Middle frontal gyrus (tissue), 1 donor: ENCODE measurements around the gene HS2ST1.
A peak's percentile ranks its signal among the peaks of the same experiment; 100 is the strongest.
"Not testable (repeated sequence)": the region's sequence is repeated elsewhere in the genome, so short reads cannot be mapped to it uniquely, and the experiment has no call there.

Experiments used
- DNase-seq: peaks from one replicate; pipeline ENCODE4 v3.0.0-alpha.2; 2015; ENCODE audit warnings: low spot score; ENCODE audit errors: extremely low spot score

The HS2ST1 gene

GRCh38 chr1:87013385-87013784 is 99.0 kb downstream of the HS2ST1 start:
- DNase-seq: not testable (repeated sequence)

GRCh38 chr1:87017998-87018672 is 103.7 kb downstream of the HS2ST1 start:
- DNase-seq: no peak

DNA sequence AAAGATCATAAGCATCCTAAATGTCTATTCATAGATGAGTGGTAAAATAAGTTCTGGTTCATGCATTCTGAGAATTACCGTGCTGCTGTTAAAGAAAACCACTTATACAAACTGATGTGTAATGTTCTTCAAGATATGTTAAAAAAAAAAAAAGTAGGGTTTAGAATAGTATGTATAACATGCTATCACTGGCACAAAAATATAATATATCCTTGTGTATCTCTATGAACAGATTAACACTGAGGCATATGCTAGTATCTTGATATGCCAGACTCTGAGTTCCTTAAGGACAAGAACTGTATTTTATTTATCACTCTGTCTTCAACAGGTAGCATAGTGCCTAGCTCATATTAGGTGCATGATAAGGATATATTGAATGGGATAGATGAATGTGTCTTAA is 108.9 kb downstream of the HS2ST1 start:
- DNase-seq: no peak

GRCh38 chr1:87024936-87025540 is 110.6 kb downstream of the HS2ST1 start:
- DNase-seq: peak; percentile 20

DNA sequence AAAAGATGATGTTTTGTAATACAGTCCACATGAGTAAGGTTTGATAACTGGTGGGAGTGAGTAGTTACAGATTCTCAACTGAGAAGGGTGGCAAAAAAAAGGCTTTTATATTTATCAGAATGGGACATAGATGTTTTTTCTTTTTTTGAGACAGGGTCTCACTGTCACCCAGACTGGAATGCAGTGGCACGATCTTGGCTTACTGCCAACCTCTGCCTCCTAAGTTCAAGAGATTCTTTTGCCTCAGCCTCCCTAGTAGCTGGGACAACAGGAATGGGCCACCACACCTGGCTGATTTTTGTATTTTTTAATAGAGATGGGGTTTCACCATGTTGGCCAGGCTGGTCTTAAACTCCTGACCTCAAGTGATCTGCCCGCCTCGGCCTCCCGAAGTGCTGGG is 113.1 kb downstream of the HS2ST1 start:
- not testable (repeated sequence) for DNase-seq

GRCh38 chr1:87028576-87028975 is 114.1 kb downstream of the HS2ST1 start:
- no peak for DNase-seq

DNA sequence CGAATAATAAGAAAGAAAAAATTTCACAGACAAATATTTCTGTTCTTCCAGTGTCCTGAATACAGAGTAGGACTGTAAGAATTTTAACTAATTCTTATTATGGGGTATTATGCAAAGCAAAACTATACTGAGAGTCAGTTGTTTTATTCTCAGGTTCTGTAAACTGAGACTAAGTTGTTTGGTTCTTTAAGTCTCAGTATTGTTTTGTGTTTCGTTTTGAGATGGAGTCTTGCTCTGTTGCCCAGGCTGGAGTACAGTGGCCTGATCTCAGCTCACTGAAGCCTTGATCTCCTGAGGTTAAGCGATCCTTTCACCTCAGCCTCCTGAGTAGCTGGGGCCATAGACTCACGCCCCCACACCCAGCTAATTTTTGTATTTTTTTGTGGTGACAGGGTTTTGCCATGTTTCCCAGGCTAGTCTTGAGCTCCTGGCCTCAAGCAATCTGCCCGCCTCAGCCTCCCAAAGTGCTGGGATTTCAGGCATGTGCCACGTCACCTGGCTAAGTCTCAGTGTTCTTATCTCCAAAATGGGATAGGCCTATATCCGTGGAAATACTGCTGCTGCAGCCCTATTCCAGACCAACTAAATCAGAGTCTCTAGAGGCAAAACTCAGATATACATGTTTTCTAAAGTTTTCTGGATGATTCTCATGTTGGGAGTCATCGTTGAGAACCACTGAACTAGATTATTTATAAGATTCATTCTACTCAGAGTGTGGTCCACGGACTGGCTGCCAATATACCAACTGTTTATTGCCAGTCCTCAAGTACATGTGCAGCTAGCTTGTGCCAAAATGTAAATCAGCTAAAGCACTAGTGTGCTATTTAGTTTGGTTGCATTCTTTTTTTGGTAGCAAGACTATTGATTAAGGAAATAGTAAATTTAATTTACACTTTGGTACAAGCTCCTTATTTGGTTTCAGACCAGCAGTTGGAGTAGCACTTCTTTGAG is 116.6 kb downstream of the HS2ST1 start:
- no peak for DNase-seq

DNA sequence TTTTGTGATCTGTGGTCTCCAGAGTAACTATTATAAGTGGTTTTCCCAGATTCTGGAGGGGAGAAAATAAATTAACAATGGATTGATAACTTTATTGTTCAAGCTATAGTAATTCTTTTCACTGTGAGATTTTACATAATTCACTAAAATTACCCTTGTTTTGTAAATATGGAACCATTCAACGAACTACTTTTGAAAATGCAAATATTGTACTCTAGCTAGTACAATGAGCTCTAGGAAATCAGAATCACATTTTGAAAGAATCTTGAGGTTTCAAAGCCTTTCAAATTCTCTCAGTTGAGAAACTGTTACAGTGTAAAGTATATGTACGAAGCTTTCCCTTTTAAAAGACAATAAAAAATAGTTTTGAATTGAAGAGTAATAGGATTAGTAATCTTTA is 119.9 kb downstream of the HS2ST1 start:
- DNase-seq: no peak

GRCh38 chr1:87039096-87039495 is 124.7 kb downstream of the HS2ST1 start:
- DNase-seq: no peak

DNA sequence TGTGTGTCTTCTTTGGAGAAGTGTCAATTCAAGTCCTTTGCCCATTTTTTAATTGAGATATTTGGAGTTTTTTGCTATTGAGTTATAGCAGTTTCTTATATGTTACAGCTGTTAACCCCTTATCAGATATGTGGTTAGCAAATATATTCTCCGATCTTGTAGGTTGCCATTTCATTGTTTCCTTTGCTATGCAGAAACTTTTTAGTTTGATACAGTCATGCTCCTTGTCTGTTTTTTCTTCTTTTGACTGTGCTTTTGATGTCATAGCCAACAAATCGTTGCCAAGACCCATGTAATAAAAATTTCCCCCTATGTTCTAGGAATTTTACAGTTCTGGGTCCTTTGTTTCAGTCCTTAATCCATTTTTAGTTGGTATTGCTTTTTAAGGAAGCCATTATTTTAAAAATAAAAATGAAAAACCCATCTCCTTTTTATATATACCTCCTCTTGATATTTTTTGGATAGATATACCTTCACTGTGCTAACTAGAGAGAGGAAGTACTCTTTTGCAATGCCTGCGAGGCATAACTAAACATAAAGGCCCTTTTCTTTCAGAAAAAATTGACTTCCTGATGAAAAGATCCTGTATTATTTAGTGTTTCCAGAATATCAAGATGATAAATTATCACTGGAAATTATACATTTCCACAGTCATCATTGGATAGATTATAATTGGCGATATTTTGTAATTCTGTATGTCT is 127.8 kb downstream of the HS2ST1 start:
- no peak for DNase-seq

GRCh38 chr1:87044424-87044823 is 130.0 kb downstream of the HS2ST1 start:
- DNase-seq: no peak

- DNase-seq: no peak
Measured at GRCh38 chr1:87044840-87045239, 130.4 kb downstream of the HS2ST1 start.

DNA sequence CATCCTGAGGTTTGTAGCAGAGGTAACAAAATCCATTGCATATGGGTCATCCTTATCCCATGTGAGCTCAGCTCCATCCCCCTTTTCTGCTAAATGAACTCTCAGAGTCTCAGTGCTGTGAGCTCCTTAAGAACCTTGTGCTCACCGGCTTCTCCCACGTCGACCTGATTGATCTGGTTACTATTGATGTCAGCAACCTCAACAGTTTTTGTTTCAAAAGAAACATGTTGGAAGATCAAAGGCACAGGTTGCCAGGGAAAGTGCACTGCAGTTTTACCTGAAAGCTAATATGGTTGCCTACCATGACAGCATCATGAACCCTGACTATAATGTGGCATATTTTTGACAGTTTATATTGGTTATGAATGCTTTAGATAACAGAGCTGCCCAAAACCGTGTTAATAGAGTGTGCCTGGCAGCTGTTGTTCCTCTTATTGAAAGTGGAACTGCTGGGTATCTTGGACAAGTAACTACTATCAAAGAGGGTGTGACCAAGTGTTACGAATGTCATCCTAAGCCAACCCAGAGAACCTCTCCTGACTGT is 131.4 kb downstream of the HS2ST1 start:
- no peak for DNase-seq

DNA sequence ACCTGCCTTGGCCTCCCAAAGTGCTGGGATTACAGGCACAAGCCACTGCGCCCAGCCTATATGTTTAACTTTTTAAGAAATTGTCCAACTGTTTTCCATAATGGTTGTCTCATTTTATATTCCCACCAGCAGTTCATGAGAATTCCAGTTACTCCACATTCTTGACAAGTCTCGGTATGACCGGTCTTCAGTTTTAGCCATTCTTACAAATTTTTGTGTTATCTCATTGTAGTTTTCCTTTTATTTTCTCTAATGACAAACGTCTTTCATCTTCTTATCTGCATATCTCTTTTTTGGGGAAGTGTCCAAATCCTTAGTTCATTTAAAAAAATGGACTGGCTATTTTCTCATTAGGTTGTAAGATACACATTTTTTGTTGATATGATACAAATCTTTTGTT is 132.5 kb downstream of the HS2ST1 start:
- no peak for DNase-seq

DNA sequence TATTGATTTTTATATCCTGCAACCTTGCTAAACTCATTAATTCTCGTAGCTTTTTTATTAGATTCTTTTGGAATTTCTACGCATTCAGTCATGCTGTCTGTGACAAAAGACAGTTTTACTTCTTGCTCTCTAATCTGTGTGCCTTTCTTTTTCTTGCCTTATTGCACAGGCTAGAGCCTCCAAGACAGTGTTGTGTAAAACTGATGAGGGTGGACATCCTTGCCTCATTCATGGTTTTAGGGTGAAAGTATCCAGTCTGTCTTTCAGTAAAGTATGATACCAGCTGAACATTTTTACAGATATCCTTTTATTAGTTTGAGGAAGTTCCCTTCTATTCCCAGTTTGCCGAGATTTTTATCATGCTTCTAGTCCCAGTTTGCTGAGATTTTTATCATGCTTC is 133.8 kb downstream of the HS2ST1 start:
- no peak for DNase-seq

DNA sequence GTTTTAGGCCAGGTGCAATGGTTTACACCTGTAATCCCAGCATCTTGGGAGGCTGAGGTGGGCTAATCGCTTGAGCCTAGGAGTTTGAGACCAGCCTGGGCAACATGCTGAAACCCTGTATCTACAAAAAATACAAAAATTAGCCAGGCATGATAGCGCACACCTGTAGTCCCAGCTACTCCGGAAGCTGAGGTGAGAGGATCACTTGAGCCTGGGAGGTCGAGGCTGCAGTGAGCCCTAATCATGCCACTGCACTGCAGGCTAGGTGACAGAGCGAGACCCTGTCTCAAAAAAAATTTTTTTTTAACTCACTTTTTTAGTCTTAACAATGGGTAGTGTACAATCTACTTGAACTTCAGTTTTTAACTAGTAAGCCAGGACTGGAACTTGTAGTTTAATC is 137.5 kb downstream of the HS2ST1 start:
- DNase-seq: no peak

DNA sequence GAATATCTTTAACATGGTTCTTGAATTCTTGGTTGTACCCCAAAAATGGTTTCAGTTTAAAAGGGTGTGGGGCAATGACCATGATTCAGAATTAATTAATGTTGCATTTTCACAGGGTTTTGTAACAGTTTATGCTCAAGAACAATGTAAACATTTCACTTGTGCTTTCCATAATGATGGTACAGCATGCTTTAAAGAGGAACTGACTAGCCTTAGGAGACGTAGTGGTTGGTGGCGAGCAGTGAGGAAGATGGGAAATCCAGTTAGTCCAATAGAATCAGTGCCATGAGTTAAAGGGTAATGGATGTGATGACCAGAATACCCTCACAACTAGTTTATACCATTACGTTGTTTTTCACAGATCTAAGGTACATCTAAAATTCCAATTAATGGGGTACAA is 138.0 kb downstream of the HS2ST1 start:
- no peak for DNase-seq

DNA sequence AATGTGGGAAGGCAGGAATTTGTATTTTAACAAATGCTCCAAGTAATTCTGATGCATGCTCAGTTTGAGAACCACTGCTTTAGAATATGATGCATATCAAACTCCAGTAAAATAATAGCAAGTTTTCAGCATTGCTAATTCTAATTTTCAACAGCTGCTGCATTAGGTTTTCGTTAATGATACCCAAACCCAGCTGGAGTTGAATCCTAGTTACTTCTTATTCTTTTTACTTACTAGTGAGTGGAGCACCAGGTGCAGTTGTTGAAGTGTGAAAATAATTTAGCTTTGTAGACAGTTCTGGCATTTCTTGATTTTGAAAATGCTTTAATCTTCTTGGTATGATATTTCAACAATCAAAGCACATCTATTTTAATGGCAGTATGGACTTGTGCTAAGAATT is 138.5 kb downstream of the HS2ST1 start:
- no peak for DNase-seq

- no peak for DNase-seq
Measured at GRCh38 chr1:87053446-87053845, 139.0 kb downstream of the HS2ST1 start.

- DNase-seq: no peak
Measured at GRCh38 chr1:87056974-87057373, 142.5 kb downstream of the HS2ST1 start.

GRCh38 chr1:87058343-87058649 is 143.9 kb downstream of the HS2ST1 start:
- DNase-seq: no peak
